ENCODE measurements around the gene PLCD3. TPM values are rescaled to one million over a fixed set of nuclear protein-coding genes. Genes with fewer than 3 reads are reported as not detected.

Gene PLCD3
- total and polyA plus RNA-seq, 2 donors (not counting 1 experiment from before 2014, with no cell fraction given) = 32.8 to 59.8 TPM

DNA sequence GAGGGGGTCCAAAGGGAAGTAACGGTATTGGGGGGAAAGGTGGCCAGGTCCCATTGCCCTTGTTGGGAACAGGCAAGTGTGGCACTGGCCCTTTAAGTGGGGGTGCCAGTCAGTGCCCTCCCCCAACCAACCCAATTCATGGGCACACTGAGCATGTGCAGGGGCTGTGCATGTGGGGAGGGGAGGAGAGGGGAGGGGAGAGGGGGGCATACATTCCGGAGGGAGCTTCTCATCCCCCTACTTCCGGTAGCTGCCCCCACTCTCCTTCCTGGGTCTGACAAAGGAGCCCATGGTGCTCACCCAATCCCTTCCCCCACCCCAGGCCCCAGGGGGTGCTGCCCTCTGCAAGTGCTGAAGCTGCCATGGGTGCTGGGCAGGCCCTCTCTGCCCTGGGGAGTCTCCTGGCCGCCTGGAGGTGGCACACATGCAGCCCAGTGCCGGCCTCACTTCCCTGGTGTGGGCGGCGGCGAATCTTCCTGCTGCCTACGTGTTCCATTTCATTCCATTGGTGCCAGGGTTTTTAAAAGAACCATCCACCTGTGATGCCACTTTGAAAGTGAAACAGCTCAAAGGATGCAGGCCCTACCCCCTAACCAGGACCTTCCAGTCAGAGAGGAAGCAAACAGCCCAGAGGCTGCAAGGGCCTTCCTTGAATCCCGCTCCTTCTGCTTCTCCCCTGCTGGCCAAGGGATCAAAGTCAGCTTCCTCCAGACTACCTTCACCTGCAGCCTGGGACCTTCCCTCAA, 40.4 kb upstream of the PLCD3 start:
- H3K4me1 ChIP-seq (ENCODE audit: control insufficient read depth, extremely low read depth, insufficient read depth, low read length) = peaks cover 22% of the 10 kb centered on the region
- peak overlapping the region; percentile 46 for H2AFZ ChIP-seq (ENCODE audit: low read length)
- peaks cover 2% of the 10 kb centered on the region for H3K36me3 ChIP-seq (ENCODE audit: control insufficient read depth, insufficient read depth, low read length)
- no peaks in the 10 kb centered on the region for H3K9me3 ChIP-seq (ENCODE audit: control insufficient read depth, insufficient read depth, low read depth, low read length)
- peak; percentile 73 to 85 for DNase-seq (ENCODE audit: low read depth in 2 of 2)
- TF ChIP-seq, protein P1, sequence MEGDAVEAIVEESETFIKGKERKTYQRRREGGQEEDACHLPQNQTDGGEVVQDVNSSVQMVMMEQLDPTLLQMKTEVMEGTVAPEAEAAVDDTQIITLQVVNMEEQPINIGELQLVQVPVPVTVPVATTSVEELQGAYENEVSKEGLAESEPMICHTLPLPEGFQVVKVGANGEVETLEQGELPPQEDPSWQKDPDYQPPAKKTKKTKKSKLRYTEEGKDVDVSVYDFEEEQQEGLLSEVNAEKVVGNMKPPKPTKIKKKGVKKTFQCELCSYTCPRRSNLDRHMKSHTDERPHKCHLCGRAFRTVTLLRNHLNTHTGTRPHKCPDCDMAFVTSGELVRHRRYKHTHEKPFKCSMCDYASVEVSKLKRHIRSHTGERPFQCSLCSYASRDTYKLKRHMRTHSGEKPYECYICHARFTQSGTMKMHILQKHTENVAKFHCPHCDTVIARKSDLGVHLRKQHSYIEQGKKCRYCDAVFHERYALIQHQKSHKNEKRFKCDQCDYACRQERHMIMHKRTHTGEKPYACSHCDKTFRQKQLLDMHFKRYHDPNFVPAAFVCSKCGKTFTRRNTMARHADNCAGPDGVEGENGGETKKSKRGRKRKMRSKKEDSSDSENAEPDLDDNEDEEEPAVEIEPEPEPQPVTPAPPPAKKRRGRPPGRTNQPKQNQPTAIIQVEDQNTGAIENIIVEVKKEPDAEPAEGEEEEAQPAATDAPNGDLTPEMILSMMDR (conservative IDR thresholded peaks at IDR 0.05 in 1 of 2, IDR thresholded peaks at IDR 0.05 in 1 of 2; ENCODE audit: low read depth in 1 of 2, low read length in 2 of 2) = no peak
- no peak for TF ChIP-seq EZH2 (IDR thresholded peaks at IDR 0.05; ENCODE audit: low read length, missing control alignments)
- H3K27me3 ChIP-seq (ENCODE audit: control insufficient read depth, insufficient read depth, low read length) = no peaks in the 10 kb centered on the region
- H4K20me1 ChIP-seq (ENCODE audit: control insufficient read depth, extremely low read depth, insufficient read depth, low read length) = no peaks in the 10 kb centered on the region
- H3K27ac ChIP-seq (ENCODE audit: insufficient read depth, low read length) = peak overlapping the region; percentile 87
- peak overlapping the region in 1 of 4 experiments; percentile 57 for H3K4me3 ChIP-seq (replicated peaks in 1 of 4; ENCODE audit: control extremely low read depth in 1 of 4, insufficient read depth in 1 of 4, low read depth in 3 of 4, low read length in 4 of 4)
- peak overlapping the region; percentile 58 for H3K4me2 ChIP-seq (ENCODE audit: extremely low read depth, insufficient read depth, low read length)
- no peak overlapping the region for H3K9ac ChIP-seq (ENCODE audit: insufficient read depth, low read length)
- H3K79me2 ChIP-seq (ENCODE audit: control insufficient read depth, insufficient read depth, low read length) = no peaks in the 10 kb centered on the region

DNA sequence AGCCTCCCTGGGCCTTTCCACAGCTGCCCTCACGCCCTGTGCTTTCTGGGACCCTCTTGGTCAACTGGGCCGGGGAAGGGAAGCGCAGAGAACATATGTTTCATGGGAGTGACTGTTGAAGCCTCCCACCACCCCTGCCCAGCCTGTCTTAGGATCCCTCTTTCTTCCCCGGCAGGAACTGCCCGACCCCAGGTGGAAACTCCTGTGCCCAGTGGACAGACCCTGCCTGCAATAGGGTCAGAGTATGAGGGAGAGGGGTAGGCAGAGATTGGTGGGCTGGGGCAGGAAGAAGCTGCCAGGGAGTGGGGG, 39.9 kb upstream of the PLCD3 start:
- Histone ChIP-seq H3K4me1 (ENCODE audit: control insufficient read depth, extremely low read depth, insufficient read depth, low read length) (peaks cover 22% of the 10 kb centered on the region), H3K4me2 (ENCODE audit: extremely low read depth, insufficient read depth, low read length) (peak overlapping the region; percentile 58), H3K9me3 (ENCODE audit: control insufficient read depth, insufficient read depth, low read depth, low read length) (no peaks in the 10 kb centered on the region), H4K20me1 (ENCODE audit: control insufficient read depth, extremely low read depth, insufficient read depth, low read length) (no peaks in the 10 kb centered on the region), H3K36me3 (ENCODE audit: control insufficient read depth, insufficient read depth, low read length) (peaks cover 2% of the 10 kb centered on the region), H2AFZ (ENCODE audit: low read length) (peak overlapping the region; percentile 41), H3K27me3 (ENCODE audit: control insufficient read depth, insufficient read depth, low read length) (no peaks in the 10 kb centered on the region), H3K79me2 (ENCODE audit: control insufficient read depth, insufficient read depth, low read length) (no peaks in the 10 kb centered on the region), H3K27ac (ENCODE audit: insufficient read depth, low read length) (peak overlapping the region; percentile 87), H3K4me3 (replicated peaks in 1 of 4; ENCODE audit: control extremely low read depth in 1 of 4, insufficient read depth in 1 of 4, low read depth in 3 of 4, low read length in 4 of 4) (peak overlapping the region in 2 of 4 experiments; percentile 10 to 57), H3K9ac (ENCODE audit: insufficient read depth, low read length) (peak overlapping the region; percentile 46)
- DNase-seq (ENCODE audit: low read depth in 2 of 2) = no peak
- TF ChIP-seq, protein P1 (conservative IDR thresholded peaks at IDR 0.05 in 1 of 2, IDR thresholded peaks at IDR 0.05 in 1 of 2; ENCODE audit: low read depth in 1 of 2, low read length in 2 of 2) = no peak
- no peak for TF ChIP-seq EZH2 (IDR thresholded peaks at IDR 0.05; ENCODE audit: low read length, missing control alignments)

DNA sequence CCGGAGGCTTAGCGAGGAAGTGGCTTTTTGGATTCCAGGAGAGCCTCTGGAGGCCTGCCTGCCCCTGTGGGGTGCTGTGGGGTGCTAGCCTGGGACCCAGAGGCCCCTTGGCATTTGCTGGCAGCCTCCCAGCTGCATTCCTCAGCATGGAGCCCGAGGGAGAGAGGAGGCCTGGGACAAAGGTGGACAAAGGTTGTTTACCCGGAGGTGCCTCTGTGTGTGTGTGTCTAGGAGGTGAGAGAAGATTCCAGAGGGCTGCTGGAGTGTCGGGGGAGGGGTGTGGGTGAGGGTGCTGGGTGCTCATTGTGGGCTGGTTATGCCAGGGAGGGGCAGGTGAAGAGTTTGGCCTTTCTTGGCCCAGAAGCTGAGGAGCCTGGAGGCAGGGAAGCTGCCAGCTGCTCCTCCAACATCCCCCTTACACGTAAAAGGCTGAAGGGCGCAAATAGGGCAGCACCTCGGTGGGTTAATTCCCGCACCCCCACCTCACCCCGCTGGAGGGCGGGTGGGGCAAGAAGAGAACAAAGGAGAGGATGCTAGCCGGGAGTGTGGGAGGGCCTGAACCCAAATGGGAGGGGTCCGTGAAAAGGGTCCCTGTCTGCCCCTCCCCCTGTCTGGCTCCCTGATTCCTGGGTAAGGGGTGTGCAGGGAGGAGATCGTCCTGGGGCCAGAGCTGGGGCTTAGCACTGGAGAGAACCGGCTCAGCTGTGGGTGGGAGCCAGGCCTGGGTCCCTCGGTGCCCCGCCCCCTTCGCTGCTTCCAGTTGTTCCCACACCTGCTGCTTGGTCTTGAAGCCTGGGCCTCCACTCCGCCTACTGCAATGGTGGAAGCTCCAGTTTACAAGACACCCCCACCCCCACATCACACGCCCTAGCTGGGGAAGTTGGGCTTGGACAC, 39.3 kb upstream of the PLCD3 start:
- Histone ChIP-seq H3K27ac (ENCODE audit: insufficient read depth, low read length) (peak overlapping the region; percentile 87), H3K4me2 (ENCODE audit: extremely low read depth, insufficient read depth, low read length) (peak overlapping the region; percentile 58), H3K79me2 (ENCODE audit: control insufficient read depth, insufficient read depth, low read length) (no peaks in the 10 kb centered on the region), H2AFZ (ENCODE audit: low read length) (peak overlapping the region; percentile 41), H3K9me3 (ENCODE audit: control insufficient read depth, insufficient read depth, low read depth, low read length) (no peaks in the 10 kb centered on the region), H3K27me3 (ENCODE audit: control insufficient read depth, insufficient read depth, low read length) (no peaks in the 10 kb centered on the region), H4K20me1 (ENCODE audit: control insufficient read depth, extremely low read depth, insufficient read depth, low read length) (no peaks in the 10 kb centered on the region), H3K9ac (ENCODE audit: insufficient read depth, low read length) (peak overlapping the region; percentile 49), H3K4me3 (replicated peaks in 1 of 4; ENCODE audit: control extremely low read depth in 1 of 4, insufficient read depth in 1 of 4, low read depth in 3 of 4, low read length in 4 of 4) (peak overlapping the region; percentile 13 to 57 (median 26)), H3K36me3 (ENCODE audit: control insufficient read depth, insufficient read depth, low read length) (peaks cover 2% of the 10 kb centered on the region), H3K4me1 (ENCODE audit: control insufficient read depth, extremely low read depth, insufficient read depth, low read length) (peaks cover 22% of the 10 kb centered on the region)
- no peak for TF ChIP-seq EZH2 (IDR thresholded peaks at IDR 0.05; ENCODE audit: low read length, missing control alignments)
- TF ChIP-seq, protein P1 (conservative IDR thresholded peaks at IDR 0.05 in 1 of 2, IDR thresholded peaks at IDR 0.05 in 1 of 2; ENCODE audit: low read depth in 1 of 2, low read length in 2 of 2) = no peak
- peak in 1 of 2 donors; percentile 17 for DNase-seq (ENCODE audit: low read depth in 2 of 2)
